ENCODE measurements around the gene DAB1.

Gene DAB1

DNA sequence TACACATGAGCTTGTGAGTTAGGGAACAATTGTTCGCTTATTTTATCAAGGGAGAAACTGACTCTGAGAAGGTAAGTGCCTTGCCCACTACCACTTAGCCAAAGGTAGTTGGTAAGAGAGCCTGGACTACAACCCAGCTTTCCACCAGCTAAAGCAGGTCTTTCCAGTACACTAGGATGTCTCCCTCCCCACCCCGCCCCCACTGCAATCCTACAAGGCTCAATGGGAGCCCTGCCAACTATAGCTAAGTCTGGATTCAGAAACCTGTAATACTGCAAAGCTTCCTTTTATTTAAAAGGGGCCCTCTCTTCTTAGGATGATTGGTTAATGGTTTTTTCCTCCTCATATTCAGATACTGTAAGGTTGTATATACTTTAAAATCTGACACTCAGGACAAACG is 356.0 kb downstream of the DAB1 start:
- Mint-ChIP-seq H3K36me3 (ENCODE audit: low read depth) (no peaks in the 10 kb centered on the region), H3K27ac (no peak overlapping the region), H3K9me3 (no peaks in the 10 kb centered on the region), H3K4me3 (no peak overlapping the region), H3K27me3 (no peaks in the 10 kb centered on the region), H3K4me1 (no peaks in the 10 kb centered on the region)
- ATAC-seq (no peak), DNase-seq (no peak)

DNA sequence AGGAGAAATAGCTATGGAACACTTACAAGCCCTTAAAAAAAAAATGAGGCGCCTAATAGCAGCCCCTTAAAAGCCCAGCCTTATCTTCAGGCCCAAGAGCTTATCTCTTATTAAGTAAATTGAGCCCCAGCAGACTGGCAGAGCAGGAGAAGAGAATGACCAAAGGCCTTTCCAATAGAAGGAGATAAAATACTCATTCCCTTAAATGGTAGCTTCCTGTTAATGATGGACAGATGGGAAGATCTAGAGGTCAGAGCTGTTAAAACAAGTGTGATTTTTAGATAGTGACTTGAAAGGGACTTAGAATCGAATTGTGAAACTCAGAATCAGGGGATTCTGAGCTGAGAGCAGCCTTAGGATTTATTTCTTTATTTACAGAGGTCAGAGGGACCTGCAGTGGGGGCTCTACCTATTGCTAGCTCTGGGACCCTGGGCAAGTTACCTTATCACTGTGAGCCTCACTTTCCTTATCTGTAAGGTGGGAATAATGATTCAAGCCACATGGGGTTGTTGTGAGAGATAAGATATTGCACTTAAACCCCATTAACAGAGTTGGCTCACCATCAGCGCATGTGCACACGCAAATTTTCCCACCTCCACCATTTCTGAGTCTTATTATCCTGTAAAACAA is 356.8 kb downstream of the DAB1 start:
- Mint-ChIP-seq H3K27ac (no peak overlapping the region), H3K4me1 (no peaks in the 10 kb centered on the region), H3K9me3 (no peaks in the 10 kb centered on the region), H3K36me3 (ENCODE audit: low read depth) (no peaks in the 10 kb centered on the region), H3K4me3 (no peak overlapping the region), H3K27me3 (no peaks in the 10 kb centered on the region)
- ATAC-seq, result no peak
- DNase-seq, result no peak

DNA sequence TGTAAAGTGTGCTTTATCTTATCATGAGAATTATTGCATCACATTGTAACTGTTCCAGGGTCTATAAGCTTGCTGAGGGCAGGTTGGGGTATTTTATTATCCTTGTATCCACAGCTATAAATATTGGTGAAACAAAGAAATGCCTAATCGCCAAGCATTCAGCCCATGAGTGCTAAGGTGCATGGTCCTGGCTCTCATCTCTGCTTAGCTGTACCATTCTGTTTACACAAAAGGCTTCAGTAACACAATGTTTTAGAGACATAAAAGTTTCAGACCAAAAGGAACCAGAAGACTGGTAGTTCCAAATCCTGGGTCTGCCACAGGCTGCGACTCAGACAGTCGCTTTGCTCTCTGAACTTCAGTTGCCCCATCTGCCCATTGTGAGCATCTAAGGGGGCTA is 358.4 kb downstream of the DAB1 start:
- Mint-ChIP-seq H3K4me3 (no peak overlapping the region), H3K27me3 (no peaks in the 10 kb centered on the region), H3K4me1 (no peaks in the 10 kb centered on the region), H3K27ac (no peak overlapping the region), H3K36me3 (ENCODE audit: low read depth) (no peaks in the 10 kb centered on the region), H3K9me3 (no peaks in the 10 kb centered on the region)
- ATAC-seq (no peak), DNase-seq (no peak)

GRCh38 chr1:57064379-57065140 is 359.3 kb downstream of the DAB1 start:
- Mint-ChIP-seq H3K4me3 (no peak overlapping the region), H3K36me3 (ENCODE audit: low read depth) (no peaks in the 10 kb centered on the region), H3K9me3 (no peaks in the 10 kb centered on the region), H3K27ac (no peak overlapping the region), H3K4me1 (no peaks in the 10 kb centered on the region), H3K27me3 (no peaks in the 10 kb centered on the region)
- no peak for DNase-seq
- no peak for ATAC-seq

GRCh38 chr1:57063406-57064125 is 360.3 kb downstream of the DAB1 start:
- no peak for ATAC-seq
- Mint-ChIP-seq H3K27me3 (no peaks in the 10 kb centered on the region), H3K4me3 (no peak overlapping the region), H3K9me3 (no peaks in the 10 kb centered on the region), H3K36me3 (ENCODE audit: low read depth) (no peaks in the 10 kb centered on the region), H3K27ac (no peak overlapping the region), H3K4me1 (no peaks in the 10 kb centered on the region)
- no peak for DNase-seq

DNA sequence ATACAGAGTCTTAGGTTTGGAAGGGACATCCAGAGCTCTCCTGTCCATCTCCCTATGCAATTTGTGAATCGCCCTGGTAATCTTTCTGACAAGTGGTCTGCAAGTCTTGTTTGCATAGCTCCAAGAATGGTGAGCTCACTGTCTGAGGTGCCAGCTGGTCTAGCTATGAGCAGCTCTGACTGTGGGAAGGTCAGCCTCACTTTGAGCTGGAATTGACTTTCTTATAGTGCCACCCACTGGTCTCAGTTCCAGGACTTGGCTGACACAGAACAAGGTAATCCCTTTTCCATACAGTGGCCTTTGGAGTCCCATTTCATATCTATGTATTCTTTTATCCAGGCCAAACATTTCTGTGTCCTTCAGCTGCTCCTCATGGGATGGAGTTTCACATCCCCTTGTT is 362.5 kb downstream of the DAB1 start:
- no peak for DNase-seq
- Mint-ChIP-seq H3K4me1 (no peaks in the 10 kb centered on the region), H3K36me3 (ENCODE audit: low read depth) (no peaks in the 10 kb centered on the region), H3K9me3 (no peaks in the 10 kb centered on the region), H3K27me3 (no peaks in the 10 kb centered on the region), H3K27ac (no peak overlapping the region), H3K4me3 (no peak overlapping the region)
- no peak for ATAC-seq

- H3K4me1 Mint-ChIP-seq, result no peaks in the 10 kb centered on the region
- no peak overlapping the region for H3K4me3 Mint-ChIP-seq
- no peaks in the 10 kb centered on the region for H3K9me3 Mint-ChIP-seq
- no peaks in the 10 kb centered on the region for H3K36me3 Mint-ChIP-seq (ENCODE audit: low read depth)
- H3K27me3 Mint-ChIP-seq, result peaks cover 1% of the 10 kb centered on the region
- ATAC-seq (no peak), DNase-seq (no peak)
- no peak overlapping the region for H3K27ac Mint-ChIP-seq
These were observed 363.4 kb downstream of the DAB1 start for GRCh38 chr1:57060451-57060850.

GRCh38 chr1:57058652-57059501 is 365.0 kb downstream of the DAB1 start:
- Mint-ChIP-seq H3K27me3 (peaks cover 1% of the 10 kb centered on the region), H3K27ac (no peak overlapping the region), H3K9me3 (no peaks in the 10 kb centered on the region), H3K4me3 (no peak overlapping the region), H3K36me3 (ENCODE audit: low read depth) (no peaks in the 10 kb centered on the region), H3K4me1 (no peaks in the 10 kb centered on the region)
- ATAC-seq, result no peak
- DNase-seq, result no peak

DNA sequence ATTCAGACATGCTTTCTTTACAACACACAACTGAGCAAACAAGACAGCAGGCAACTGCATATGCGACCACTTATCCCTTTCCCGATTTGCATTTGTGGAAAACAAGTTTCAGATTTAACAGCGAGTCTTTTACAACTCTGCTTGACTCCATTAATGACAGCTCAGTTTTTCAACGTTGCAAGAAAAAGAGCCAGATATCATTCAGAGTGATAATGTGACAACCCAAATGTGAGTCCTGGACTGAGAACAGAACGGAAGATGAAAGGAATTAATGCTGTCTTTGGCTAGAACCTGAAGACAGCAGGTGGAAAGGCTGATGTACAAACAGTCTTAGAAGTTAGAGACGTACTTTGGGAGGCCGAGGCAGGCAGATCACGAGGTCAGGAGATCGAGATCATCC is 375.0 kb downstream of the DAB1 start:
- no peaks in the 10 kb centered on the region for H3K36me3 Mint-ChIP-seq (ENCODE audit: low read depth)
- ATAC-seq, result no peak
- no peak overlapping the region for H3K27ac Mint-ChIP-seq
- no peaks in the 10 kb centered on the region for H3K4me1 Mint-ChIP-seq
- peaks cover 8% of the 10 kb centered on the region for H3K27me3 Mint-ChIP-seq
- DNase-seq, result no peak
- no peak overlapping the region for H3K4me3 Mint-ChIP-seq
- no peaks in the 10 kb centered on the region for H3K9me3 Mint-ChIP-seq

DNA sequence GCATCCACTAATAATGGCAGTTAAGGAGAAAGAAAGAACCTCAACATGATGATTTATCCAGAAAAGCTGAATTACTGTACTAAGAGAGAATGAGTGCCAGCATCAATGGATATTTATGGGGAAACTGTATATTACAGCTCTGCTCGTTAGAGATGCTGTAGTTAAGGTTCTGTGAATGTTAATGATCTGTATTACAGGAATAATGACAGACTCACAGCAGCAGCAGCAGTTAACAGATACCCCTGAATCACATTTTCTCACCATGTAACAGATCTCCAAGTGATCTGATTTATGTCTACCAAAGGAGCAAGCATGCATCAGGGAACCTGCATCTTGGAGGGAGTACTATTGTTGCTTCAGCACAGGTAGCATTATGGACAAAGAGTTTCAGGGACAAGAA is 377.4 kb downstream of the DAB1 start:
- no peaks in the 10 kb centered on the region for H3K36me3 Mint-ChIP-seq (ENCODE audit: low read depth)
- no peaks in the 10 kb centered on the region for H3K4me1 Mint-ChIP-seq
- no peak overlapping the region for H3K27ac Mint-ChIP-seq
- no peaks in the 10 kb centered on the region for H3K9me3 Mint-ChIP-seq
- H3K27me3 Mint-ChIP-seq, result peaks cover 4% of the 10 kb centered on the region
- ATAC-seq, result no peak
- no peak for DNase-seq
- no peak overlapping the region for H3K4me3 Mint-ChIP-seq

DNA sequence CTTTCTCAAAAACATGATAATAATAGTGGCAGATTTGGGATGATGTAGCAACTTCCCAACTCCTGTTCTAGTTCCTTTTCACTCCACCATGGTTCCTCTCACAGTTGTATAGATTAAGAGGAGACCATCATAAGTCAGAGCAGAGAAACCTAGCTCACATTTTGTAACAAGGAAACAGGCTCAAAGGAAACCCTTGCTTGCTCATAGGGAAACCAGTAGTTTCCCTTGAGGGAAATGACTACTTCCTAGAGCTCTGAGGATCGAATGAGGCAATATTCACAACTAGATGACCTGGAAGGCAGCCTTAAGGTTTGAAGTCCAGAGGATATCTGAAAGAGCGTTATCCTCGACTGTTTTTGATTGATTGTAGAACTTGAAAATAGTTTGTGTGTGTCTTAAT is 382.0 kb downstream of the DAB1 start:
- Mint-ChIP-seq H3K4me3 (no peak overlapping the region), H3K27me3 (peaks cover 6% of the 10 kb centered on the region), H3K27ac (no peak overlapping the region), H3K4me1 (no peaks in the 10 kb centered on the region), H3K36me3 (ENCODE audit: low read depth) (no peaks in the 10 kb centered on the region), H3K9me3 (no peaks in the 10 kb centered on the region)
- ATAC-seq, result no peak
- no peak for DNase-seq

- DNase-seq, result no peak
- Mint-ChIP-seq H3K36me3 (ENCODE audit: low read depth) (no peaks in the 10 kb centered on the region), H3K4me3 (no peak overlapping the region), H3K27me3 (peaks cover 8% of the 10 kb centered on the region), H3K27ac (no peak overlapping the region), H3K9me3 (peaks cover 3% of the 10 kb centered on the region), H3K4me1 (no peaks in the 10 kb centered on the region)
- ATAC-seq, result no peak
These were observed 383.0 kb downstream of the DAB1 start for GRCh38 chr1:57040811-57041210.

GRCh38 chr1:57036641-57037579 is 386.9 kb downstream of the DAB1 start:
- Mint-ChIP-seq H3K27ac (no peak overlapping the region), H3K4me1 (no peaks in the 10 kb centered on the region), H3K36me3 (ENCODE audit: low read depth) (no peaks in the 10 kb centered on the region), H3K27me3 (peaks cover 11% of the 10 kb centered on the region), H3K4me3 (no peak overlapping the region), H3K9me3 (peaks cover 3% of the 10 kb centered on the region)
- ATAC-seq, result no peak
- DNase-seq, result no peak

GRCh38 chr1:57034713-57035112 is 389.1 kb downstream of the DAB1 start:
- ATAC-seq (no peak), DNase-seq (no peak)
- Mint-ChIP-seq H3K36me3 (ENCODE audit: low read depth) (no peaks in the 10 kb centered on the region), H3K27me3 (peaks cover 11% of the 10 kb centered on the region), H3K4me3 (no peak overlapping the region), H3K9me3 (peaks cover 3% of the 10 kb centered on the region), H3K27ac (no peak overlapping the region), H3K4me1 (no peaks in the 10 kb centered on the region)
